Peyer's patch (tissue), 4 donors: ENCODE results near the gene FRMD7.

Experiments used
- CTCF ChIP-seq, 6 experiments: fragments of 450-650 bp in 4 of 6; fragments of 200-600 bp in 2 of 6; sonication (generic) in 1 of 6; IDR thresholded peaks; one replicate each; pipeline ENCODE4 v1.5.1; 2017 to 2019; ENCODE audit warnings: antibody characterized with exemption in 6 of 6, mild to moderate bottlenecking in 3 of 6, moderate library complexity in 1 of 6
- POLR2A ChIP-seq, 2 donors: fragments of 450-650 bp; IDR thresholded peaks; one replicate each; pipeline ENCODE4 v1.5.1; 2017; ENCODE audit warnings: antibody characterized with exemption in 2 of 2, mild to moderate bottlenecking in 2 of 2, moderate library complexity in 2 of 2

GRCh38 chrX:132119821-132120515 is 7.9 kb downstream of the FRMD7 start:
- TF ChIP-seq CTCF (IDR thresholded peaks at IDR 0.05), result no peak
- TF ChIP-seq POLR2A (IDR thresholded peaks at IDR 0.05), result no peak
